Prostate gland (tissue), 2 donors: Measurements from ENCODE around the gene NCAPG2. TPM values are rescaled to one million over a fixed set of nuclear protein-coding genes. Genes with fewer than 3 reads are reported as not detected.

Experiments used
- DNase-seq: peaks from one replicate; pipeline ENCODE4 v3.0.0-alpha.2; 2019; ENCODE audit warnings: low spot score
- H3K27ac ChIP-seq, 2 donors: fragments of 200-600 bp; sonication (generic); 2 replicates each; pipeline ENCODE4 v1.5.1; 2017 to 2019
- H3K27me3 ChIP-seq: fragments of 200-600 bp; sonication (generic); replicated peaks from 2 replicates; pipeline ENCODE4 v1.5.1; 2019; ENCODE audit not compliant: insufficient read depth
- H3K36me3 ChIP-seq, 2 donors: fragments of 200-600 bp; sonication (generic); 1 replicate in 1 of 2; 2 replicates in 1 of 2; pipeline versions ENCODE4 v1.5.1 to v1.8.1; 2017 to 2019
- H3K4me1 ChIP-seq: fragments of 200-600 bp; sonication (generic); replicated peaks from 2 replicates; pipeline ENCODE4 v1.5.1; 2019
- H3K4me3 ChIP-seq, 2 donors: fragments of 200-600 bp; sonication (generic); 2 replicates each; pipeline ENCODE4 v1.5.1; 2017 to 2019
- H3K9me3 ChIP-seq: fragments of 200-600 bp; sonication (generic); 2 replicates; pipeline ENCODE4 v1.5.1; 2017
- CTCF ChIP-seq, 4 experiments: fragments of 200-600 bp in 2 of 4; fragments of 450-650 bp in 2 of 4; sonication (generic) in 2 of 4; IDR thresholded peaks; 1 replicate in 3 of 4; 2 replicates in 1 of 4; pipeline ENCODE4 v1.5.1; 2016 to 2019; ENCODE audit warnings: antibody characterized with exemption in 4 of 4, mild to moderate bottlenecking in 2 of 4, moderate library complexity in 2 of 4
- POLR2A ChIP-seq: fragments of 450-650 bp; IDR thresholded peaks from one replicate; pipeline ENCODE4 v1.6.1; 2016; ENCODE audit warnings: antibody characterized with exemption, mild to moderate bottlenecking
- POLR2AphosphoS5 ChIP-seq: sonication (generic); formaldehyde crosslinking; IDR thresholded peaks from one replicate; pipeline ENCODE4 v1.6.1; 2017; ENCODE audit warnings: antibody characterized with exemption
- WGBS: methylation state at CpG from one replicate; pipeline ENCODE4 v1.1.5; 2018; 5-methylcytosine and 5-hydroxymethylcytosine counted together
- intact Hi-C: fragments of 100-400 bp; cut with DNase I; formaldehyde crosslinking; loops from one replicate; pipeline ENCODE4 v1.14.2; 2022
- total RNA-seq, 2 donors: library from RNA; depleted of rRNA; stranded (reverse); fragments of >200 nt; gene quantifications; one replicate each; pipeline ENCODE4 v1.1.0, GENCODE V29; 2016

The NCAPG2 gene
- total RNA-seq, 2 donors from 2014 or later = 7.9 to 11.9 TPM

GRCh38 chr7:158740013-158740656 lies 35.5 kb upstream of the NCAPG2 start:
- TF ChIP-seq POLR2AphosphoS5 = peak; percentile 42
- TF ChIP-seq POLR2A = no peak
- TF ChIP-seq CTCF (IDR thresholded peaks at IDR 0.05) = no peak
- no peak overlapping the region for H3K4me3 ChIP-seq

GRCh38 chr7:158738841-158739240 lies 34.2 kb upstream of the NCAPG2 start:
- Histone ChIP-seq H3K9me3 (no peaks in the 10 kb centered on the region), H3K36me3 (peaks cover 0 to 2% of the 10 kb centered on the region in 2 donors), H3K4me1 (no peaks in the 10 kb centered on the region), H3K27ac (no peak overlapping the region), H3K27me3 (no peaks in the 10 kb centered on the region), H3K4me3 (no peak overlapping the region)
- TF ChIP-seq POLR2AphosphoS5 (no peak), POLR2A (no peak), CTCF (IDR thresholded peaks at IDR 0.05) (no peak)
- intact Hi-C loops = no loop called here
- no peak for DNase-seq
- WGBS = 94% methylated on average over 15 of the region's 15 CpGs

More at GRCh38 chr7:158740013-158740656, 35.5 kb upstream of the NCAPG2 start:
- no peaks in the 10 kb centered on the region for H3K27me3 ChIP-seq
- H3K27ac ChIP-seq = peak overlapping the region; percentile 57 to 62
- H3K9me3 ChIP-seq = no peaks in the 10 kb centered on the region
- WGBS = 67% methylated on average over 15 of the region's 15 CpGs
- no peak for DNase-seq
- H3K4me1 ChIP-seq = no peaks in the 10 kb centered on the region
- peaks cover 0 to 2% of the 10 kb centered on the region in 2 donors for H3K36me3 ChIP-seq
- intact Hi-C loops = no loop called here

- Histone ChIP-seq H3K36me3 (peaks cover 0 to 2% of the 10 kb centered on the region in 2 donors), H3K27me3 (no peaks in the 10 kb centered on the region), H3K4me3 (no peak overlapping the region), H3K27ac (no peak overlapping the region), H3K4me1 (no peaks in the 10 kb centered on the region), H3K9me3 (no peaks in the 10 kb centered on the region)
- 89% methylated on average over 19 of the region's 19 CpGs for WGBS
- DNase-seq = no peak
- TF ChIP-seq POLR2A (no peak), POLR2AphosphoS5 (no peak), CTCF (IDR thresholded peaks at IDR 0.05) (no peak)
- intact Hi-C loops = no loop called here
Observed at GRCh38 chr7:158737064-158737695, 32.6 kb upstream of the NCAPG2 start.

- Histone ChIP-seq H3K27ac (no peak overlapping the region), H3K4me1 (no peaks in the 10 kb centered on the region), H3K9me3 (no peaks in the 10 kb centered on the region), H3K4me3 (no peak overlapping the region), H3K27me3 (no peaks in the 10 kb centered on the region), H3K36me3 (peaks cover 0 to 2% of the 10 kb centered on the region in 2 donors)
- WGBS = 91% methylated on average over 12 of the region's 12 CpGs
- no peak for TF ChIP-seq POLR2A
- TF ChIP-seq POLR2AphosphoS5 = no peak
- no peak for TF ChIP-seq CTCF (IDR thresholded peaks at IDR 0.05)
- no peak for DNase-seq
- intact Hi-C loops = no loop called here
Observed at GRCh38 chr7:158735935-158736334, 31.3 kb upstream of the NCAPG2 start.

- H3K4me3 ChIP-seq = no peak overlapping the region
- peaks cover 0 to 2% of the 10 kb centered on the region in 2 donors for H3K36me3 ChIP-seq
- intact Hi-C loops = no loop called here
- no peaks in the 10 kb centered on the region for H3K4me1 ChIP-seq
- no peaks in the 10 kb centered on the region for H3K9me3 ChIP-seq
- H3K27ac ChIP-seq = no peak overlapping the region
- 96% methylated on average over 6 of the region's 6 CpGs for WGBS
- no peaks in the 10 kb centered on the region for H3K27me3 ChIP-seq
- no peak for DNase-seq
- TF ChIP-seq CTCF (IDR thresholded peaks at IDR 0.05) (no peak), POLR2AphosphoS5 (no peak), POLR2A (no peak)
Observed at GRCh38 chr7:158734861-158735260, 30.3 kb upstream of the NCAPG2 start.
